DMS153 treated with DMSO at 0.1 percent for 48 hours (cell line): Measurements from ENCODE around the gene EEF1AKMT4.
"Not testable (repeated sequence)": the region's sequence is repeated elsewhere in the genome, so short reads cannot be mapped to it uniquely, and the experiment has no call there.

Source experiments
- DNase-seq: peaks from one replicate; lab custom pipeline; 2025; ENCODE audit not compliant: unreplicated experiment; lab: John Stamatoyannopoulos, UW

EEF1AKMT4 gene

DNA sequence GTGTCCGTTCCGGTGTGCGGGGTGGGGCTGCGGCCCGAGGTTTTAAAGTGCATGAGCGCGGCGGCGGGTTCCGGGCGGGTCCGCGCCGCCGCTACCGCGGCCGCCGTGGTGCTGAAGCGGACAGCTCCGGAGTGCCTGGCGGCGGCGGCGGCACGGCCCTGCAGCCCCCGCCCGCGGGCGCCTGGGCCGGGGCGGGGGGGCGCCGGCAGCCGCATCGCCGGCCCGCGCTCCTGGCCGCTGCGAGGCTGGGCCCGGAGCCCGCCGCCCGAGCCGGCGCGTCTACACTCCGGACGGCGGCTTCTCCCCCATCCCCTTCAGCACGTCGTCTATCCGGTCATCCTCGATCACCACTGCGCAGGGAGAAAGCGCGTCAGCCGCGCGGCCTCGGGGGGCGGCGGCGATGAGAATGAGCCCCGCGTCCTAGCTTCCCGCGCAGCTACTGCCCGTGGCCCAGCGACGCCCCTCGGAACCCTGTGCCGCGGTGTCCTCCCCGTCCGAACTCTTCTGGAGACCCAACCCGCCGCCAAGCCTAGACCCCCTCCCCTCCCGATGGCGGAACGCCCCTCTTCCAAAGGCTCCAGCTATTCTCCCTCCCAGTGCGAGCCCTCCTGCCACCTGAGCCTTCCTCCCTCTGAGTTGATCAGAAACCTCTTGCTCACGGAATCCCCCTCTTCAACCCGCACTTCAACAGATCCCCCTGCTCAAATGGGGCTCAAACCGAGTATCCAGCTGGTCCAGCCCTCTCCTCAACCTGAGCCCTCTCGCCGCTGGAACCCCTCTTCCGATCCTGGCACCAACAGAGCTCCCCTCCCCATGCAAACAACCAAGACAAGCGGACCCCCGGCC is 10.6 kb downstream of the EEF1AKMT4 start:
- DNase-seq = no peak

DNA sequence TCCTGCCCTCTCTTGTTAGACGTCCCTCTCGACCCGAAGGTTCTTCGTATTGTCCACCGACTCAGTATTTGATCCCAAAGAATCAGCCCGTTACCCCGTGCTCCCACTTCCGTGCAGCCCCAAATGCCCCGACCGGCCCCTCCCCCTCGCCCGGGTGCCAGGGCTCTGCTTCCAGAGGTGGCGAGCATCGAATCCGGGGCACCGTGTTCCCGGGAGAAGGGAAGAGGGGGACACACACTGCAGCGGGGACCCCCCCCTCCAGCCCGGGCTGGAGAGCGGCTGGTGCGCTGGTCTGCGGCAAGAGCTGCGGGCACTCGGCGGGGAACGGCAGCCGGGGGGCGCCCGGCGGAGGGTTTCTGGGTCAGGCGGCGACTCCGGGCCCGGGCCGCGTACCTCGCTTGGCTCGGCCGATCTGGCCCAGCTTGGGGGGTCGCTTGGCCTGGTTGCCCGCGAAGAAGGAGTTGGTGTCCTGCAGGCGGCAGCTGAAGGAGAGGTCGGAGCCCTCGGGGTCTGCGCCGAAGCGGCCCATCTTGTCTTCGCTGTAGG is 11.3 kb downstream of the EEF1AKMT4 start:
- no peak for DNase-seq

DNA sequence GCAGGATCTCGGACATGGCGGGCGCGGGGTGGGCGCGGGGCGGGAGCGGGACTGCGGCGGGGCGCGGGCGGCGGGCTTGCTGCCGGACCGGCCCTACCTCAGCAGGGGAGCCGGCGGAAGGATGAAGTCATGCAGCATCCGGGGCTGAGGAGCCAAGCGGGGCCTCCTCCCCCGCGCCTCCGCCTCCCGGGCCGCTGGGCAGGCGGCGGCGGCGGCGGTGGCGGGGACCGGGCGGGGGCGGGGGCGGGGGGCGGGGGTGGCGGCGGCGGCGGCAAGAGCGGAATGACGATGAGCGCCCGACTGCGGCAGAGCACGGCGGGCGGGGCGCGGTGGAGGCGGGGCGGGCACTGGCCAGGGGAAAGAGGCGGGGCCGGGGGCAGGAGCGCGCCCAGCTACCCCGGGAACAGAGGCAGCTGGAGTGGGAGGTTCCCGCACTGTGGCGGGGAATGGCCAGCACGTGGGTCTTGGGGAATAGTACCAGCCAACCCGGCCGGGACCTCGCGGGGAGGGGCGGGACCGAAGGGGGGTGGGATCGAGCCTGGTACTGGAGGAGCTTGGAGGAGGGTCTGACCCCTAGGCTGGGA is 11.9 kb downstream of the EEF1AKMT4 start, which contains the start of gene CAMK2N2:
Gene CAMK2N2 (minus strand): TSS at position 284 of the 584 bp plus-strand sequence. CDS start 268 bp downstream, at position 16.
- DNase-seq = peak; percentile 78

DNA sequence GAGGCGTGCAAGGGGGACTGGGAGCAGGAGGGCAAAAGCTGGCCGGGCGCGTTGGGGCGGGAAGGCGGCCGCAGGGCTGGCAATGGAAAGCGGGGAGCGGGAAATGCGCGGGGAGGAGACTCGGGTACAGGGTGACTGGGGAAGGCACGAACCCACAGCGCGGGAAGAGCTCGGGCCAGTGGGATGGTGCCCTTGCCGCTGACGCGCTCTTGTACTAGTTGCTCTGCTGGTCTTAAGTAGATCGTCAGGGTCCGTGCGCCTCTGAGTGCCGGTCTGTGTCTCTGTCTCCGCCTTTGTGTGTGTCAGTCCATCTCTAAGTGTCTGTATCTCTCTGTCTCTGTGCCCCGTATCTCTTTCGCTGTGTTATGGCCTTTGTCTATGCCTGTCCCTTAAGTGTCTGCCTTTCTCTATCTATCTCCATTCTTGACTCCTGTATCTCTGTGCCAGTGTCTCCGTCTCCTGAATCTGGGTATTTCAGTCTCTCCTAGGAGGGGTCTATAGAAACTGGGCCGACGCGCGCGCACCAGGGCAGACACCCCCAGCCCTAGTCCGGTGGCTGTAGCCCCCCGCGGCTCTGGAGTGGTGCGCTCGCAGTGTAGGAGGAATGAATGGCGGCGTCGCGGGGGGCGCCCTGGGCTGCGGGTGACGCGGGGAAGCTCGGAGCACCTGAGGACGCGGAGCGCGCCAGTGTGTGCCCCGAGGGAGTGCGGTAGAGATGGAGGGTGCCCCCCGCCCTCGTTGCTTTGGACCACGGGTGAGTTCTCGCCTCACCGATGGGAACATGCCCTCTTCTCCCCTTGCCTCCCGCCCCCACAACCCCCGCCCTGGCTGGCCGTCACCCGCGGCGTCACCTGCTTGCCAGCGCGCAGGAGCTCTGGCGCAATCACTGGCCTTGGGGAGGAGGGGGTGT is 12.6 kb downstream of the EEF1AKMT4 start:
- peak; percentile 78 for DNase-seq

DNA sequence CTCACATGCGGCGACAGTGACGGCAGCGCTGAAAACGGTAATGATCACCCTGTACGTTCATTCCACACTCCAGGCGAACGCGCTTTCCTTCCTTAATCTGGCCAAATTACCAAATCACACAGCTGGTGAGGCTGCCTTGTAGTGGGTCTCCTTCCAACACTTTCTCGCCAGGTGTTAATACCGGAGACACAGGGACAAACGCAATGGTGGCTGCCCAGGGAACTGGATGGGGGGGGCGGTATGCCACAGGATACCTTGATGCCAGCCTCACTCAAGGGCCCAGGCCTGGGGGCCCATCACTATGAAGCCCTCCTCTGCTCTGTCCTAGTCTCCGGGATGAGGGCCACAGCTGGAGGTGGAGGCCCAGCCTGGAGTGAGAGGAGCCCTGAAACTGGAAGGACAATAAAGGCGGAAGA is 13.3 kb downstream of the EEF1AKMT4 start:
- no peak for DNase-seq

DNA sequence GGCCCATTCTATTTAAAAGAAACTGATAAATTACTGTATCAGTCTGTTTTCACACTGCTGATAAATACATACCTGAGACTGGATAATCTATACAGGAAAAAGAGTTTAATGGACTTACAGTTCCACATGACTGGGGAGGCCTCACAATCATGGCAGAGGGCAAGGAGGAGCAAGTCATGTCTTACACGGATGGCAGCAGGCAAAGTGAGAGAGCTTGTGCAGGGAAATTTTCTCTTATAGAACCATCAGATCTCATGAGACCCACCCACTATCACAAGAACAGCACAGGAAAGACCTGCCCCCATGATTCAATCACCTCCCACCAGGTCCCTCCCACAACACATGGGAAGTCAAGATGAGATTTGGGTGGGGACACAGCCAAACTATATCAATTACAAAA is 17.8 kb downstream of the EEF1AKMT4 start:
- DNase-seq = not testable (repeated sequence)

DNA sequence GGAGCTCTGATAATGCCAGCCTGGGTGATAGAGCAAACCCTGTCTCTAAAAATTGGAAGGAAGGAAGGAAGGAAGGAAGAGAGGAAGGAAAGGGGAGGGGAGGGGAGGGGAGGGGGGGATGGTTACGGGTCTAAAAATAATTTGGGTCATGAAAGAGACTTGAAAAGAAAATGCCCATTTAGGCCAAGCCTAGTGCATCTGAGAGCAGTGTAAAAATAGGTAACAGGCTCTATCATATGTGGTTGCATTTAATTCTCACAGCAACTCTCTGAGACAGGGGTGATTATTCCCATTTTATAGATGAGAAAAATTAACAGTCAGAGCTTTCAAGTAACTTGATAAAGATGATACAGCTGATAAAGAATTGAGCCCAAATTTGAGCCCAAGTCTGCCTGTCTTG is 22.8 kb downstream of the EEF1AKMT4 start:
- DNase-seq = no peak

DNA sequence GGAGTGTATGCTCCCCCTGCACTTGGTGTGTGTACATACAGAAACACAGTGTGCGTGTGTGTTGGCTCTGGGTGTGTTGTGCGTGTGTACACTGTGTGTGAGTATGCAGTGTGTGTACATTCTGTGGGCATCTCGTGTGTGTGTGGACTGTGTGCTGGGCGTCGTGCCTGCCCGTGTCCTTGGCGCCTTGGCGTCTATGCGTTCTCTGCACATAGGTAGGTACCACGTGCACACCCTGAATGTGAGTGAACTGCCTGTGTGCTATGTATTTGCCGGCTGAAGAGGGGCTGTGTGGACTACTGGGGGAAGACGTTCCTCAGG is 25.9 kb downstream of the EEF1AKMT4 start:
- DNase-seq = no peak

DNA sequence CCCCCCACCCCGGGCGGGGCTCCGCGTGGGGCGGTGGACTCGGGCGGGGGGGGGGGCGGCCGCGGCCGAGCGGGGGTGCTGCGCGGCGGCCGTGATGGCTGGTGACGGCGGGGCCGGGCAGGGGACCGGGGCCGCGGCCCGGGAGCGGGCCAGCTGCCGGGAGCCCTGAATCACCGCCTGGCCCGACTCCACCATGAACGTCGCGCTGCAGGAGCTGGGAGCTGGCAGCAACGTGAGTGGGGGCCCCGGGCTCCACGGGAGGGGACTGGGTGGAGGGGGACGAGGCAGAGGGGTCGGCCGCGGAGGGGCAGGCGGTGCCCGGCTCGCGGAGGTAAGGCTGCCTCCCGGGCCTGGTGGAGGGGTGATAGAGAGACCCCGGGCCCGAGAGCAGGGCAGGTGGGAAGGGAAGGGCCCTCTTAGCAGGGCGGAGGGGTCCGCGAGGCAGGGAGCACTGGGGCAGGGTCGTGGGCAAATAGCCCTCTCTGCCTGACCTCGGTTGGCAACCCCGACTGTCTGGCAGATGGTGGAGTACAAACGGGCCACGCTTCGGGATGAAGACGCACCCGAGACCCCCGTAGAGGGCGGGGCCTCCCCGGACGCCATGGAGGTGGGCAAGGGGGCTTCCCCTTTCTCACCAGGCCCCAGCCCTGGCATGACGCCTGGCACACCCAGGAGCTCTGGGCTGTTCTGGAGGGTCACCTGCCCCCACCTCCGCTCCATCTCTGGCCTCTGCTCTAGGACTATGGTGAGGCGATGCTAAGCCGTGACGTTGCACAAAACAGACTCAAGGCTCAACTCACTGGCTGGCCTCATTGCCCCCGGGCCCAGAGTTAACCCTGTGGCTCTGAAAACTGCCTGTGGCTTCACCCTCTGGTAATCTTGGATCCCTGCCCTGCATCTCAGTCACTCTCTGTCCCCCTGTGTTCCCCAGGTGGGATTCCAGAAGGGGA is 26.8 kb downstream of the EEF1AKMT4 start, which contains the start of gene ECE2:
Gene ECE2 (plus strand): TSS at position 62 of the 950 bp plus-strand sequence. CDS start 132 bp downstream, at position 194.
- DNase-seq = no peak

DNA sequence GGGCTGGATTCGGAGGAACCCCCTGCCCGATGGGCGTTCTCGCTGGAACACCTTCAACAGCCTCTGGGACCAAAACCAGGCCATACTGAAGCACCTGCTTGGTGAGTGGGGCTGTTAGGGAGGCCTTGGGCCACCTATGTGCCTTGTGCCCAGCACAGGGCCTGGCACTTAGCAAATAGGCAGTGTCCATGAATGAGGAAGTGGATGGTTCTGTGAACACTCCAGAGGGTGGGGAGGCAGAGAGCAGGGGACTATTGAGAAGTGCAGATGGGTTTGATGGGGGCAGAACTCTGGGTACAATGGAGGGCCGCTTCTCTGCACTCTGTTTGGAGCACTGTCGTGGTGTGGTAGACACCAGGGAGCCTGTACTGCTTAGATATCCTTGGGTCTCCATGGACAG is 27.9 kb downstream of the EEF1AKMT4 start:
- no peak for DNase-seq

DNA sequence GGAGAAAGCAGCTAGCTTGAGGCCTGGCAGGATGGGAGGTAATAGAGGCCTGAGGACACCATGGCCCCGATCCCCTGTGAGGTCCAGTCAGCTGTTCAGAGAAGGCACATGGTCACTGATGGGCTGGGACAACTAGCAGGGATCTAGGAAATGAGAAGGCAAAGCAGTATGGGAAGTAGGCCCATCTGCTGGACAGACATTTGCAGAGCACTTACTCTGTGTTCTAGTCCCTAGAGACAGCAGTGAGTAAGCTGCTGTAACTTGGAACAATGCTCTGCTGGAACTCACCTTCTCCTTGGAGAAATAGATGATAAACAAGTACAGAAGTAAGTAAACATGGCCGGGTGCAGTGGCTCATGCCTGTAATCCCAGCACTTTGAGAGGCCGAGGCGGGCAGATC is 33.5 kb downstream of the EEF1AKMT4 start:
- DNase-seq = no peak

DNA sequence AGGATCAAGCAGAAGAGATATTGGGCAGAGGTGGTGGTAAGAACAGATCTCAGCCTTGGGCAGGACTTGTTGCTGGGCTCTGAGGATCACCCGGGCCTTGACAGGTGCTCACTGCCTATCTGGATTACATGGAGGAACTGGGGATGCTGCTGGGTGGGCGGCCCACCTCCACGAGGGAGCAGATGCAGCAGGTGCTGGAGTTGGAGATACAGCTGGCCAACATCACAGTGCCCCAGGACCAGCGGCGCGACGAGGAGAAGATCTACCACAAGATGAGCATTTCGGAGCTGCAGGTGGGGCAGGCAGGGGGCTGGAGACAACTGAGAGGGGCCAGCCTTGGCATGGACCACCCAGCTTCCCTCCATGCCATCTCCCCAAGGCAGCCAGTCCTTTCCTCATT is 34.2 kb downstream of the EEF1AKMT4 start:
- DNase-seq = no peak

DNA sequence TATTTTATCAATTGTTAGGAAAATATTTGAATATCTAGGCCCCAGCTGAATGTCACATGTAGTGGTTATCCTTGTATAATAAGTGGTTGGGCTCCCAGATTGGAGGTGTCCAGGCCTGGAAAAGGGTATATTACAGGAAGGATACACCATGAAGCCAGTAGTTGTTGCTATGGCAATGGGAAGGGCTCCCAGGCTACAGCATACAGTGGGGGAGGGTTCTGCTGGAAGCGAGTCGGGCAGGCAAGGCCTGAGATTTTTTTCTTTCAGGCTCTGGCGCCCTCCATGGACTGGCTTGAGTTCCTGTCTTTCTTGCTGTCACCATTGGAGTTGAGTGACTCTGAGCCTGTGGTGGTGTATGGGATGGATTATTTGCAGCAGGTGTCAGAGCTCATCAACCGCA is 35.2 kb downstream of the EEF1AKMT4 start:
- peak; percentile 56 for DNase-seq

DNA sequence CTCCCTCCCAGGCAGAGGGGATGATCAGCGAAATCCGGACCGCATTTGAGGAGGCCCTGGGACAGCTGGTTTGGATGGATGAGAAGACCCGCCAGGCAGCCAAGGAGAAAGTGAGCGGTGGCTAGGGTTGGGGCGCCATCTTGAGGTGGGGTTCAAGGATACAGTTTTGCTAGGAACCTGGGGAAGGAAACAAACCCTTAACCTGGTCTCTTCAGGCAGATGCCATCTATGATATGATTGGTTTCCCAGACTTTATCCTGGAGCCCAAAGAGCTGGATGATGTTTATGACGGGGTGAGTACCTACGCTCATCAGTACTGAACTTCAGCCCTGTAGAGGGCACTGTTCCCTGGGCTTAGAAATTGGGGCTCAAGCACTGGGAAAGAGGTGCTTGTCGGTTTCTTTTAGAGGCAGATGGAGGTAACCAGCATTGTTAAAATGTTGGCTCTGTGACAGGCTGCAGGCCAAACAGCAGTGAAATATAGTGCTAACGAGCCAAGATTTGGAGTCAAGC is 40.0 kb downstream of the EEF1AKMT4 start:
- peak; percentile 9 for DNase-seq

DNA sequence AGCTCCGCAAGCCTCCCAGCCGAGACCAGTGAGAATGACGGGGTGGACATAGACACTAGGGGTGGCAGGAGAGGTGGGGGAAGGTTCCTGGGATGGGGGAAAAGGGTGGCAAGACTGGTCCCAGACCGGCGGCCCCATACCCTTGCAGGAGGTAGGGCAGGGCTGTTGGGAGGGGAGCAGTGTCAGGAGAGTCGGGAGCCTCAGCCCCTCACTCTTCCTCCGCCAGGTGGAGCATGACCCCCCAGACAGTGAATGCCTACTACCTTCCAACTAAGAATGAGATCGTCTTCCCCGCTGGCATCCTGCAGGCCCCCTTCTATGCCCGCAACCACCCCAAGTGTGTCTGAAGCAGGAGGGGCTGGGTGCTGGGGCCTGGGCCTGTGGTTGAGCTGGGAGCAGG is 40.9 kb downstream of the EEF1AKMT4 start:
- DNase-seq = no peak

DNA sequence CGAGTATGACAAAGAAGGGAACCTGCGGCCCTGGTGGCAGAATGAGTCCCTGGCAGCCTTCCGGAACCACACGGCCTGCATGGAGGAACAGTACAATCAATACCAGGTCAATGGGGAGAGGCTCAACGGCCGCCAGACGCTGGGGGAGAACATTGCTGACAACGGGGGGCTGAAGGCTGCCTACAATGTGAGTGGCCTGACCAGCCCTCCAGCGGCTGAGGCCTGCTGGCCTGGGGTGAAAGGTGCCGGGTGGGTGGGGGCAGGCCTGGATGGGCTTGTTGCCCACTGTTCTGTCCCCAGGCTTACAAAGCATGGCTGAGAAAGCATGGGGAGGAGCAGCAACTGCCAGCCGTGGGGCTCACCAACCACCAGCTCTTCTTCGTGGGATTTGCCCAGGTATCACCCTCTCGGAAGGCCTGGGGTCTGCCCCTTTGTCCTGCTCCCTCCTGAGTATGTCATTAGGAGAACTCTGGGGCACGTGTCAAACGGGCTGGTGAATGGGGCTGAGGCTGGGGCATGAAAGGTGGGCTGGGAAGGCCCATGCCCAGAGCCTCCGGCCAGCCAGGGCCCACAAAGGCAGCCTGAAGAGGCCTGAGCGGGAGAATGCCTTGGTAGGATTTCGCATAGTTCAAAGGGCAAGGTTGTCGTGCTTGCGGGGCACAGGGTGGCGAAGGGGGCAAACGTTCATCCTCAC is 41.7 kb downstream of the EEF1AKMT4 start:
- DNase-seq = no peak

DNA sequence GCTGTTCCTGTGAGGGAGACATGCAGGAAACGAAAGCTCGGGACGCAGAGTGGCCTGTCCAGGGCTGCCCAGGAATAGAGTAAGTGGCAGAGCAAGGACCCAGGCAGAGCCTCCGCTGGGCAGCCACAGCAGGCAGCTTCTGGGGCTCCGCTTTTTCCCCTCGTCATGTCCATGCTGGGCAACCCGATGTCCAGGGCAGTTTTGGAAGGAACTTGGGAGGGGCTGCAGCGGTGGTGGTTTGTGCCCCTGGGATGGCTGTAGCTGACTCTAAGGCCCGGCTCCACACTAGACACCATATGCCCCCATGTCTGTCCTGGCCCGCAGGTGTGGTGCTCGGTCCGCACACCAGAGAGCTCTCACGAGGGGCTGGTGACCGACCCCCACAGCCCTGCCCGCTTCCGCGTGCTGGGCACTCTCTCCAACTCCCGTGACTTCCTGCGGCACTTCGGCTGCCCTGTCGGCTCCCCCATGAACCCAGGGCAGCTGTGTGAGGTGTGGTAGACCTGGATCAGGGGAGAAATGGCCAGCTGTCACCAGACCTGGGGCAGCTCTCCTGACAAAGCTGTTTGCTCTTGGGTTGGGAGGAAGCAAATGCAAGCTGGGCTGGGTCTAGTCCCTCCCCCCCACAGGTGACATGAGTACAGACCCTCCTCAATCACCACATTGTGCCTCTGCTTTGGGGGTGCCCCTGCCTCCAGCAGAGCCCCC is 42.4 kb downstream of the EEF1AKMT4 start:
- no peak for DNase-seq

DNA sequence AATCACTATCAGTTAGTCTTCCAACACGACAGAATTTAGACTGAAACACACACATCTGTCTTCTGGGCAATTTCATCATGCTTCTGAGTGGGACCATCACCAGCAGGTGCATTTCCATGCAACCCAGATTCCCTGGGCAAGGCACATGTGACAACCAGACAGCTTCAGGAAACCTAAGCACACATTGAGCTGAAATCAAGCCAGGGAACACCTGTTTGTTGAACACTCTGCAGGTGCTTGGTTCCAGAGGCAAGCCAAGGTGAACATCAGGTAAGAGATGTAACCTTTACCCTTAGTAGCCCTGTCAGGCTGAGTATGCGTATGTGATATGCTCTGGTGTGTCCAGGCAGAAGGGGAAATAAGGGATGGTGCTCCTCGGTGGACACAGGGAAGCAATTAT is 46.3 kb downstream of the EEF1AKMT4 start:
- no peak for DNase-seq

DNA sequence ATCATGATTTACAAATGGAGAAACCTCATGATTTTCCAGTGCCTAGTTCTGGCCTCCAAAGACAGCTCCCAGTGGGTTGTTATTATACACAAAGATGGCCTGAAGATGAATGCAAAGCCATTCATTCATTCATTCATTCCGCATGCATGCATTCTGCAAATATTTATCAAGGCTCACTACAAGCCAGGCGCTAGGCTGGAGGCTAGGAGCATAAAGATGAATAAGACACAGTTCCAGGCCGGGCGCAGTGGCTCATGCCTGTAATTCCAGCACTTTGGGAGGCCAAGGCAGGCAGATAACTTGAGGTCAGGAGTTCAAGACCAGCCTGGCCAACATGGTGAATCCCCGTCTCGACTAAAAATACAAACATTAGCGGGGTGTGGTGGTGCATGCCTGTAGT is 47.1 kb downstream of the EEF1AKMT4 start:
- DNase-seq = no peak
